ENCODE measurements around the gene PTAR1. TPM values are rescaled to one million over a fixed set of nuclear protein-coding genes. Genes with fewer than 3 reads are reported as not detected.

Gene PTAR1
- total RNA-seq, 1 donor from 2014 or later = 76.8 TPM

DNA sequence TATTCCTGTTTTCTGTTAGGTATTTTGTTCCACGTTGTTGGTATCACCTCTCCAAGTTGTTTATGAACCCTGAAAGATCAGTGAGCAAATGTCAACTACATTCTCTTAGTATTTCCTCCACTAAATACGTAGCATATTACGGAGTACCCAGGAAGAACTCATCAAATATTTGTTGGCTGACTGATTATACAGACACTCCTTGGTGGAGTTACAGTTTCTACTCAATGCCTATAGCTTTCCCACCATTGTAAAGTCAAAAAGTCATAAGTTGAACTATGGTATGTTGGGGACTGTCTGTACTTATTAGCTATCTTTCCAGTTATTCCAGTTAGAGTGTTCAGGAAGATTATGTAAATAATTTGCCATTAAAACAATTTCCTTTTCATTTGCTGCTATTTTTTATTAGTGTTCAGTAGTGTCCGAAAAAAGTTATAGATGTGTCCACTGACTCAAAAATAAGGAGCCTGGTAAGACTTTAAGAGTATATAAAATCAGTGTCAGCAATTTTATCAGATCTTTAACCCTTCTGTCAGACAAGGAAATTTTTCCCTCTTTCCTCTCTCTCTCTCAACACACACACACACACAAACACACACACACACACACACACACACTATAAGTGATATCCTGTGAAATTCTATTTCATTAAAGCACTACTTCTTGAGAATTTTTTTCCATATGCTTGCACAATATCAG is 80.8 kb downstream of the PTAR1 start:
- Histone ChIP-seq H3K36me3 (ENCODE audit: insufficient read depth, low read length) (no peaks in the 10 kb centered on the region), H3K27ac (ENCODE audit: low read depth, low read length) (no peak overlapping the region), H3K9ac (ENCODE audit: low read length) (no peak overlapping the region), H3K4me3 (ENCODE audit: insufficient read depth, low read depth, low read length) (no peak overlapping the region), H3K27me3 (ENCODE audit: insufficient read depth, low read length) (no peaks in the 10 kb centered on the region), H4K20me1 (ENCODE audit: insufficient read depth, low read length) (no peaks in the 10 kb centered on the region), H3K79me2 (ENCODE audit: insufficient read depth, low read length) (no peaks in the 10 kb centered on the region), H2AFZ (ENCODE audit: low read depth, low read length) (no peak overlapping the region), H3K9me3 (ENCODE audit: insufficient read depth, low read depth, low read length) (no peaks in the 10 kb centered on the region), H3K4me2 (ENCODE audit: low read length) (no peak overlapping the region), H3K4me1 (ENCODE audit: insufficient read depth, low read length) (peaks cover 12% of the 10 kb centered on the region)
- Mint-ChIP-seq H3K4me1 (ENCODE audit: low read depth, unreplicated experiment) (peaks cover 9% of the 10 kb centered on the region), H3K9me3 (ENCODE audit: unreplicated experiment) (peaks cover 2% of the 10 kb centered on the region), H3K36me3 (ENCODE audit: low read depth, unreplicated experiment) (no peaks in the 10 kb centered on the region), H3K4me3 (ENCODE audit: unreplicated experiment) (no peak overlapping the region), H3K27me3 (ENCODE audit: low read depth, unreplicated experiment) (no peaks in the 10 kb centered on the region), H3K27ac (ENCODE audit: unreplicated experiment) (no peak overlapping the region)
- TF ChIP-seq CTCF (IDR thresholded peaks at IDR 0.05; ENCODE audit: insufficient read depth, low read depth, low read length) (no peak), EZH2 (IDR thresholded peaks at IDR 0.05; ENCODE audit: insufficient read depth, low read length) (no peak)
- FAIRE-seq = peak; percentile 80
- no peak for DNase-seq (ENCODE audit: low read depth)

- Histone ChIP-seq H2AFZ (ENCODE audit: low read depth, low read length) (no peak overlapping the region), H3K4me1 (ENCODE audit: insufficient read depth, low read length) (peaks cover 17% of the 10 kb centered on the region), H3K79me2 (ENCODE audit: insufficient read depth, low read length) (no peaks in the 10 kb centered on the region), H3K4me3 (ENCODE audit: insufficient read depth, low read depth, low read length) (no peak overlapping the region), H3K36me3 (ENCODE audit: insufficient read depth, low read length) (no peaks in the 10 kb centered on the region), H3K4me2 (ENCODE audit: low read length) (no peak overlapping the region), H3K9ac (ENCODE audit: low read length) (no peak overlapping the region), H3K27me3 (ENCODE audit: insufficient read depth, low read length) (no peaks in the 10 kb centered on the region), H4K20me1 (ENCODE audit: insufficient read depth, low read length) (no peaks in the 10 kb centered on the region), H3K27ac (ENCODE audit: low read depth, low read length) (no peak overlapping the region), H3K9me3 (ENCODE audit: insufficient read depth, low read depth, low read length) (no peaks in the 10 kb centered on the region)
- Mint-ChIP-seq H3K9me3 (ENCODE audit: unreplicated experiment) (peaks cover 2% of the 10 kb centered on the region), H3K4me3 (ENCODE audit: unreplicated experiment) (no peak overlapping the region), H3K4me1 (ENCODE audit: low read depth, unreplicated experiment) (peaks cover 11% of the 10 kb centered on the region), H3K27me3 (ENCODE audit: low read depth, unreplicated experiment) (no peaks in the 10 kb centered on the region), H3K27ac (ENCODE audit: unreplicated experiment) (no peak overlapping the region), H3K36me3 (ENCODE audit: low read depth, unreplicated experiment) (no peaks in the 10 kb centered on the region)
- FAIRE-seq (peak; percentile 45), DNase-seq (ENCODE audit: low read depth) (no peak)
- TF ChIP-seq EZH2 (IDR thresholded peaks at IDR 0.05; ENCODE audit: insufficient read depth, low read length) (no peak), CTCF (IDR thresholded peaks at IDR 0.05; ENCODE audit: insufficient read depth, low read depth, low read length) (no peak)
Observed at GRCh38 chr9:69677931-69678330, 81.9 kb downstream of the PTAR1 start.

DNA sequence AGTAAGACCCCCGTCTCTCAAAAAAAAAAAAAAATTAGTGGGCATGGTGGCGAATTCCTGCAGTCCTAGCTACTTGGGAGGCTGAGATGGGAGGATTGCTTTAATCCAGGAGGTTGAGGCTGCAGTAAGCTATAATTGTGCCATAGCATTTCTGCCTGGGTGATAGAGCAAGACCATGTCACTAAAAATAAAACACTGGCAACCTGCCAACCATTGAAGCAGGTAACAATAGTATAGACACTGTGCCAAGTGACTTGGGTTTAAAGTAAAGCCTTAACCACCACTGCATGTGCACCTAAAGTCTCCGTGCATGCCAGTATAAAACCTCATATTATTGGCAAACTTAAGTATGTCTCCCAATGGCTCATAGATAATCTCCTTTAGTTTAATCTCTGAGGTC is 84.2 kb downstream of the PTAR1 start:
- Histone ChIP-seq H3K4me3 (ENCODE audit: insufficient read depth, low read depth, low read length) (no peak overlapping the region), H3K4me2 (ENCODE audit: low read length) (peak overlapping the region; percentile 72), H3K27me3 (ENCODE audit: insufficient read depth, low read length) (no peaks in the 10 kb centered on the region), H3K4me1 (ENCODE audit: insufficient read depth, low read length) (peaks cover 17% of the 10 kb centered on the region), H4K20me1 (ENCODE audit: insufficient read depth, low read length) (peaks cover 6% of the 10 kb centered on the region), H3K9me3 (ENCODE audit: insufficient read depth, low read depth, low read length) (no peaks in the 10 kb centered on the region), H3K27ac (ENCODE audit: low read depth, low read length) (no peak overlapping the region), H3K36me3 (ENCODE audit: insufficient read depth, low read length) (no peaks in the 10 kb centered on the region), H3K79me2 (ENCODE audit: insufficient read depth, low read length) (peaks cover 8% of the 10 kb centered on the region), H3K9ac (ENCODE audit: low read length) (no peak overlapping the region), H2AFZ (ENCODE audit: low read depth, low read length) (no peak overlapping the region)
- FAIRE-seq (no peak), DNase-seq (ENCODE audit: low read depth) (no peak)
- TF ChIP-seq EZH2 (IDR thresholded peaks at IDR 0.05; ENCODE audit: insufficient read depth, low read length) (no peak), CTCF (IDR thresholded peaks at IDR 0.05; ENCODE audit: insufficient read depth, low read depth, low read length) (no peak)
- H3K9me3 Mint-ChIP-seq (ENCODE audit: unreplicated experiment) = no peaks in the 10 kb centered on the region
- peaks cover 11% of the 10 kb centered on the region for H3K4me1 Mint-ChIP-seq (ENCODE audit: low read depth, unreplicated experiment)
- H3K27ac Mint-ChIP-seq (ENCODE audit: unreplicated experiment) = no peak overlapping the region
- H3K27me3 Mint-ChIP-seq (ENCODE audit: low read depth, unreplicated experiment) = peaks cover 5% of the 10 kb centered on the region
- H3K4me3 Mint-ChIP-seq (ENCODE audit: unreplicated experiment) = no peak overlapping the region
- H3K36me3 Mint-ChIP-seq (ENCODE audit: low read depth, unreplicated experiment) = no peaks in the 10 kb centered on the region

Measured in astrocyte (in vitro differentiated cells and primary cell).